ENCODE data around the gene BRF1. TPM values are rescaled to one million over a fixed set of nuclear protein-coding genes. Genes with fewer than 3 reads are reported as not detected.

BRF1 gene
- total and polyA plus RNA-seq, 2 experiments from 2014 or later, result 23.6 to 35.9 TPM

- no peak overlapping the region for H3K27ac ChIP-seq
Observed at GRCh38 chr14:105311838-105312237, 11.0 kb upstream of the BRF1 start.

GRCh38 chr14:105309371-105309770 is 8.6 kb upstream of the BRF1 start:
- 94% methylated on average over 8 of the region's 8 CpGs for WGBS (ENCODE audit: low lambda C conversion rate, missing lambda C conversion rate)

More at GRCh38 chr14:105311838-105312237, 11.0 kb upstream of the BRF1 start:
- Histone ChIP-seq H3K36me3 (replicated peaks; ENCODE audit: insufficient read depth, low read depth) (no peaks in the 10 kb centered on the region), H3K9me3 (ENCODE audit: low read depth) (no peaks in the 10 kb centered on the region), H3K27me3 (no peaks in the 10 kb centered on the region), H2AFZ (no peak overlapping the region), H3K4me2 (no peak overlapping the region), H4K20me1 (ENCODE audit: insufficient read depth, poor library complexity, severe bottlenecking) (peaks cover 14% of the 10 kb centered on the region), H3K4me3 (no peak overlapping the region), H3K4me1 (ENCODE audit: insufficient read depth) (peaks cover 24% of the 10 kb centered on the region), H3K9me2 (replicated peaks; ENCODE audit: insufficient read depth) (no peaks in the 10 kb centered on the region), H3K79me2 (peaks cover 18% of the 10 kb centered on the region)
- no peak for TF ChIP-seq EZH2 (IDR thresholded peaks at IDR 0.05; ENCODE audit: borderline replicate concordance)
- TF ChIP-seq CTCF (IDR thresholded peaks at IDR 0.05; ENCODE audit: poor library complexity), result no peak
- TF ChIP-seq EZH2phosphoT487 (IDR thresholded peaks at IDR 0.05; ENCODE audit: low read depth, severe bottlenecking, unreplicated experiment), result no peak
- WGBS (ENCODE audit: low lambda C conversion rate, missing lambda C conversion rate), result 52% methylated on average over 12 of the region's 12 CpGs
- no peak for DNase-seq (ENCODE audit: low spot score)

GRCh38 chr14:105307052-105307727 is 6.4 kb upstream of the BRF1 start:
- H3K27me3 ChIP-seq, result no peaks in the 10 kb centered on the region
- no peak for DNase-seq (ENCODE audit: low spot score)
- no peaks in the 10 kb centered on the region for H3K9me2 ChIP-seq (replicated peaks; ENCODE audit: insufficient read depth)
- no peaks in the 10 kb centered on the region for H3K9me3 ChIP-seq (ENCODE audit: low read depth)
- no peak overlapping the region for H2AFZ ChIP-seq
- H3K79me2 ChIP-seq, result no peaks in the 10 kb centered on the region
- H3K27ac ChIP-seq, result no peak overlapping the region
- H3K4me3 ChIP-seq, result no peak overlapping the region
- 62% methylated on average over 4 of the region's 4 CpGs for WGBS (ENCODE audit: low lambda C conversion rate, missing lambda C conversion rate)
- TF ChIP-seq EZH2phosphoT487 (IDR thresholded peaks at IDR 0.05; ENCODE audit: low read depth, severe bottlenecking, unreplicated experiment) (no peak), CTCF (IDR thresholded peaks at IDR 0.05; ENCODE audit: poor library complexity) (no peak), EZH2 (IDR thresholded peaks at IDR 0.05; ENCODE audit: borderline replicate concordance) (no peak)
- no peaks in the 10 kb centered on the region for H3K36me3 ChIP-seq (replicated peaks; ENCODE audit: insufficient read depth, low read depth)
- H3K4me1 ChIP-seq (ENCODE audit: insufficient read depth), result no peaks in the 10 kb centered on the region
- no peaks in the 10 kb centered on the region for H4K20me1 ChIP-seq (ENCODE audit: insufficient read depth, poor library complexity, severe bottlenecking)
- no peak overlapping the region for H3K4me2 ChIP-seq

More at GRCh38 chr14:105309371-105309770, 8.6 kb upstream of the BRF1 start:
- Histone ChIP-seq H3K36me3 (replicated peaks; ENCODE audit: insufficient read depth, low read depth) (no peaks in the 10 kb centered on the region), H3K9me2 (replicated peaks; ENCODE audit: insufficient read depth) (no peaks in the 10 kb centered on the region), H3K27me3 (no peaks in the 10 kb centered on the region), H4K20me1 (ENCODE audit: insufficient read depth, poor library complexity, severe bottlenecking) (no peaks in the 10 kb centered on the region), H3K4me1 (ENCODE audit: insufficient read depth) (peaks cover 13% of the 10 kb centered on the region), H3K4me2 (no peak overlapping the region), H3K79me2 (no peaks in the 10 kb centered on the region), H2AFZ (no peak overlapping the region), H3K27ac (no peak overlapping the region), H3K4me3 (no peak overlapping the region), H3K9me3 (ENCODE audit: low read depth) (no peaks in the 10 kb centered on the region)
- TF ChIP-seq EZH2 (IDR thresholded peaks at IDR 0.05; ENCODE audit: borderline replicate concordance) (no peak), CTCF (IDR thresholded peaks at IDR 0.05; ENCODE audit: poor library complexity) (no peak), EZH2phosphoT487 (IDR thresholded peaks at IDR 0.05; ENCODE audit: low read depth, severe bottlenecking, unreplicated experiment) (no peak)
- no peak for DNase-seq (ENCODE audit: low spot score)

All from hepatocyte (in vitro differentiated cells).